GM21576 (cell line): ENCODE measurements around the gene EPHA6.

Experiments
- ATAC-seq: cut with Tn5 transposase; IDR thresholded peaks from one replicate; pipeline ENCODE4 v1.9.1; 2021; ENCODE audit warnings: mild to moderate bottlenecking, moderate library complexity; ENCODE audit not compliant: unreplicated experiment

Gene EPHA6

DNA sequence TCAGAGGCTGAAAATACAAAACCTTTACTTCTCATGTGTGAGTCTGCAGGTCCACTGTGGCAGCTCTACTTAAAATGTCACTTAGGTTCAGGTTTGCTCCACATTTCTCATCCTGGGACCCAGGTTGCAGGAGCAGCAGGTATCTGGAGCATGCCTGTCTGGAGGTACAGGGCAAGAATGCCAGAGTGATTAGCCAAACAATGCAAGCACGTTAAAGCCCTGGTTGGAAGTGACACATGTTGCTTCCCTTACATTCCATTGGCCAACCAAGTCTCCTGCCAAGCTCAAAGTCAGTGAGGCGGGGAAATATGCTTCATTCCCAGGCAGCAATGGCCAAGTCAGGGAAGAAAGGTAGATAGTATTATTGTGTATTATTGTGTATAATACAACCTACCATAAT, 873.3 kb downstream of the EPHA6 start:
- ATAC-seq: no peak

DNA sequence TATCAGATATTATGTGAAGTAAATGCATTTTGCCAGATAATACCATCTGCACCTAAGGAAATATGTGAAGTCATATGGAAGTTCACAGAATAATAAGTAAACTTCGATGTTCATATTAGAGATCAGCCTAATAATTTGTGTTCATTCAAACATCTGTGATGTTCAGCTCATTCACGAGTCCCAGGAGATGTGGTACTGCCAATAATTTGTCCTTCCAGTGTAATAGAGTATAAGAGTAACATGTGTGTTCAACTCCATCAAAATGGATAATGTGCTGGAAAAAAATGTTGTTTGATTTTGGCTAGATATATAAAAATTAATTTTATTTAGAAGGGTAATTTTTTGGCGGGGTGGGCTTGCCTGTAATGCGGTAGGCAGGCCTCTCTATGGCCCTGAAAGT, 874.7 kb downstream of the EPHA6 start:
- no peak for ATAC-seq

DNA sequence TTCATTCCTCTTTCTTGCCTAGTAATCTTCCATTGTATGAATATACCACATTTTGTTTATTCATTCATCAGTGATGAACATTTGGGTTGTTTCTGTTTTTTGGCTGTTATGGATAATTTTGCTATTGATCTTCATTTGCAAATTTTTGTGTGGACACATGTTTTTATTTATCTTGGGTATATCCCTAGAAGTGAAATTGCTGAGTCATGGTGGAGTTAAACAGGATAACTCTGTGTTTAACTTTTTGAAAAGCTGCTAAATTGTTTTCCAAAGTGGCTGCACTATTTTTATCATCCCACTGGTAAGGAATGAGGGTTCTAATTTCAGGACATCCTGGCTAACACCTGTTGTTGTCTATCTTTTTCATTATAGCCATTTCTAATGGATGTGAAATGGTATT, 875.6 kb downstream of the EPHA6 start:
- ATAC-seq: no peak

DNA sequence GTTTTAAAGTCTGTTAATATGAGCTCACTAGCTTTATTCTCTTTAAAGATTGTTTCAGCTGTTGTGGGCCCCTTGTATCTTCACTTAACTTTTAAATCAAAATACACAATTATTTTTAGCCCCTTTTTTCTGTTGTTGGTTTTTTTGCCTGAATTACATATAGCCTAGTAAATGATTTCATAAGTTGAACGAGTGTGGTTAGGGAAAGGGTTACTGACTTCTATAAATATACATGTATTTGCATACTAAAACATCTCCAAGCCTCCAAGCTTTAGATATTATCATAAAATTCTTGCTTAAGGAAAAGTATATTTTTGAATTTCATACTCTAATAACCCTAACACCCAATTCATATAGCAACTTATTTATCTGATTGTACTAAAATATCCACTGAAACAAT, 877.0 kb downstream of the EPHA6 start:
- ATAC-seq: no peak

DNA sequence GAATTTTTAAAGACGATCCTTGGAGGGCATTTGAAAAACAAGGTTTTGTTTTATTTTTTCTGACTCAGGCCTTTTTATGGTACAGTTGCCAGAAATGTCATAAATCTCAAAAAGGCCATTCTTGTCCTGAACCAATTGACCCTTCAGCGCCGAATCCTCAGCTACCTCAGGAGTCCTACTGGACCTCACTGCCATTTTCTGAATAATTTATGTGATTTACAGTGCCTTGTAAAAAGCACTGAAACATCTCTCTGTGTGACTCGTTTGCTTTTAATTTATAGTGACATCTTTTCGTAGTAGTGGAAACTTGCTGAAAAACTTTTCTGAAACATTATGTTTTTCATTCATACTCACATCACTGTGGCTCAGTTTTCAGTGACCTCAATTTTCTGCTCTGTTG, 878.0 kb downstream of the EPHA6 start:
- ATAC-seq: no peak

DNA sequence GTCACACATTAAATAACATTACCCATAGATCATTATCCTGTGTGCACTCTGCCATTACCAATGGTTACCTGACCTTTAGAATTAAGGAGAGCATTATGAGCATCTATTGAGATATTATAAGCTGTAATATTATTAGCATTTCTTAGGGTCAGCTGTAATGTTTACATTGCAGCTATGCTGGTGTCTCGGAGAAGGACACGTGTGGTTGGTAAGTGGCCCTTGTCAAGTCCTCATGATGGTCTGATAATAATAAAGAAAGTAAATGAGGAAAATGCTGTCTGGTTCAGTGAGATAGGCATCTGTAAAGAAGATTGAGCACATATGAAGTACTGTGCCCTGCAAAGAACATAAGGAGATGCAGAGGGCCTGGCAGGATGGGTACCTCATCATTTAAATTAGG, 878.4 kb downstream of the EPHA6 start:
- ATAC-seq: no peak

DNA sequence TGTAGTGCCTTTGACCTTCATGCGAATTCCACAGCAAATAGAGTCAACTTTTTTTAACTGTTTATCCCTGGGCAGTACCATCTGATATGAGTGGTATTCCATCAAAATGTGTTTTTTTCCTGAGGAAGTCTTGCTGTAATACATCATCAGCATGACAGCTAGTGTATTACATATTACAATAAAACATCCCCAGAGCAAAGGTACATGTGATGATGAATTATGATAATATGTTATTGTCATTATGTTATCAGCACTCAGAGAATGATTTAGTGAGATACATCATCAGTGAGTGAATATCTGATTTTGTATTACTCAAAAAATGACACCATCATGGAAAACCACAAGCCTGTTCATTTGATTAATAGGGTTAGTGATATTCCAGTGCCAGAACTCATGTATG, 880.5 kb downstream of the EPHA6 start:
- ATAC-seq: no peak

DNA sequence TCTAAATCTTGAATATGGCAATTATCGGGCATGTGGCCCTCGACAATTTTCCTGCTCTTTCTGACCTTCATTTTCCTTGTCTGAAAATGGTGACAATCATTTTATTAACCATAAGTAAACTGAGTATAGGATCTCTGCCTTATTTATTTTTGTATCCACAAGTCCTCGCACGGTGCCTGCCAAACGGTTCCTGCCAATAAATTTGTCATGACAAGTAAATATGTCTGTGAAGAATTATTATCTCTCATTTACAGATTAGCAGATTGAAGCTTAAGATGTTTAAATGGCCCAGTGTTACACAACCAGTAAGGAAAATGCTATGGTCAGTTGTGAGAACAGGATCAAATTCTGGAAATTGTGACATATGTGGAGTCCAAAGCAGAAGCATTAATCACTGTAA, 884.3 kb downstream of the EPHA6 start:
- no peak for ATAC-seq

DNA sequence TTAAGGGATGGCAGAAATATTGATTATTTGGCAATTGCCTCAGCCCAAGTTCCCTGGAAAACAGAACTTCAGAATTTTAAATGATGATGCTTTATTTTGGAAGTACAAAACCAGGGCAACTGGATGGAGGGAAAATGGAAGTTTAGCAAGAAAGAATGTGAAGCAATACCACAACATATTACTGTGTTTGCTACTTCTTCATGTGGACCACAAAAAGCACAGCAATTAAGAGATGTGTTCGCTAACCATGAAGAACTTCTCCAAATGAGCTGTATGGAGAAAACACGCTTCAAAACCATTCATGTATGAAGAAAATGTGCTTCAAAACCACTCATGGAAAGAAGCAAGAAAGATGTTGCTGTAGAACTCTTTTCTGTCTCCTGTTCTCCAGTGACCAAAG, 885.5 kb downstream of the EPHA6 start:
- ATAC-seq: no peak

DNA sequence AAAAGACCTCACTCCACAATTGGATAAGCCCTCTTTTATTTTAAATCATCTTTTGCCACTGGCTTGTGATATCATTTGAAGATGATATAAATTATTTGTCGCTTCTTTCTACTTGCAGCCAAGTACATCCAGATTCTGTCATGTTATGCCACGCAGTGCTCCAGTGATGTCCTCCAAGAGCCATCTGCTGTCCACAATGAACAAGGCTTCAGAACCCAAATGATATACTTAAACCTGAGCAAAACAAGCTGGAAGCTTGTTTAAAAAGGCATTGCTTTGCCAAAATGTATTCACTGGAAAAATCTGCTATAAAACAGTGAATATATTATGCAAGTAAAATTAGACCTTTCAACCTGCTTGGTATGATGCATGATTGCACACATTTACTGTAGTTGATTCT, 891.4 kb downstream of the EPHA6 start:
- ATAC-seq: no peak

DNA sequence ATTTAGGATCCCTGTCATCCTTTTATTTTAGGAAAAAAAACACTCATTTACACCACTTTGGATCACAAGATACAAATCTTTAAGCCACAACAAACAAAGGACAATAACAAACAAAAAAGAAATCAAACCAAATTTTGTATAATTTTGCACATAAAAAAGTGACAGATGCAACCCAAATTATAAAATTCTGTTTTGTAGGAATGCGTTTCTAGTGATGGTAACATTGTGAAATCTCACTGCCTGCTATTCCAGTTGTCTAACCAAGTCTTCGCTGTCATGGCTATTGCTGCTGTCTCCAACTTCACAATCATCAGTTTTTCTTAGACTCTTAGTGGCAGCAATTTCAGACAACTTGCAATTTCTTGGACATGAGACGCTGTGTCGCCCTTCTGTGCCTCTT, 891.8 kb downstream of the EPHA6 start:
- no peak for ATAC-seq

DNA sequence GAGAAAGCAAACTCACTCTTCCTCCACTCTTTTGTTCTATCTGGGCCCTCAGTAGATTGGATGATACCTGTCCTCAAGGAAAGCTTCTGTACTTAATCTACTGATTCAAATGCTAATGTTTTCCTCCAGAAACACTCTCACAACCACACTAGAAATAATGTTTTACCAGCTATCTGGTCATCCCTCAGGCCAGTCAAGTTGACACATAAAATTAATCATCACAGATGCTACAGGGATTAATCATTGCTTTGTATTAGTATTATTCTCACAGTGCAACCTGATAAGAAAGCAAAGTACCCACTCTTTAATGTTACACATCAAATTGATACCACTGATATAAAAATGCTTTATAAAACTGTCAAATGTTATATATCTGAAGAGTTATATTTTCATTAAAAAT, 897.3 kb downstream of the EPHA6 start:
- no peak for ATAC-seq

DNA sequence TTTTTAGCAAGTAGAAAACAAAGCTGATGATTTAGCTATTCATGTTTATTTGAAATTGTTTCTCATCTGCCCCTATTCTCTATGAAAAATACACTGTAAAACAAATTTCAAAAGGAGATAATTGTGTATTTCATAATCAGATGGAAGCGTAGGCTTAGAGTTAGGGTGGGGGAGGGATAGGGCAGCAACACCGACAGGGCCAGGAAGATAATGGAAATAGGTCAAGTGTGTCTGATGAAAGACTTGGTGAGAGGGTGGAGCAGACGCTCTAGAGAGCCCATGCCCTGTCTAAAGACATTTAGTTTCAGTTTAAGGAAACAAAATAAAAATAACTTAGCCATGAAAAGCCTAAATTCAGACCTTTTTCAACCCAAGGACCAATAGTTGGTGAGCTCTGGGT, 898.5 kb downstream of the EPHA6 start:
- ATAC-seq: no peak

DNA sequence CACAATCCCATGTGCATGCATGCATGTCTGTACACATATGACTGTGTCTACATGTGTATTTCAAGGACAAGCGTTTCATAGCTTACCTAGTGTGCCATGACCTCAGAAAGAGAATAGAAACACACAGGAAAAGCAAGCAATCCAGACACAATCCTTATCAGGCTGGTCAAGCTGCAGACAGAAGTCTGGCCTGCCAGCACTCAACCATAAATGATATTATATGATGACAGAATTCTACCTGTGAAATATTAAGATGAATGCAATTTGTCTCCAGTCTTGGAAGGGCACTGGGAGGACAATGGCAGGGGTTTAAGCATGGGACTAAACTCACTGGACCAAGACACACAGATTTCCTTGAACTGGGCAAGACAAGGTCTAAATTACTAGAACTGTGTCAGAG, 899.2 kb downstream of the EPHA6 start:
- no peak for ATAC-seq

DNA sequence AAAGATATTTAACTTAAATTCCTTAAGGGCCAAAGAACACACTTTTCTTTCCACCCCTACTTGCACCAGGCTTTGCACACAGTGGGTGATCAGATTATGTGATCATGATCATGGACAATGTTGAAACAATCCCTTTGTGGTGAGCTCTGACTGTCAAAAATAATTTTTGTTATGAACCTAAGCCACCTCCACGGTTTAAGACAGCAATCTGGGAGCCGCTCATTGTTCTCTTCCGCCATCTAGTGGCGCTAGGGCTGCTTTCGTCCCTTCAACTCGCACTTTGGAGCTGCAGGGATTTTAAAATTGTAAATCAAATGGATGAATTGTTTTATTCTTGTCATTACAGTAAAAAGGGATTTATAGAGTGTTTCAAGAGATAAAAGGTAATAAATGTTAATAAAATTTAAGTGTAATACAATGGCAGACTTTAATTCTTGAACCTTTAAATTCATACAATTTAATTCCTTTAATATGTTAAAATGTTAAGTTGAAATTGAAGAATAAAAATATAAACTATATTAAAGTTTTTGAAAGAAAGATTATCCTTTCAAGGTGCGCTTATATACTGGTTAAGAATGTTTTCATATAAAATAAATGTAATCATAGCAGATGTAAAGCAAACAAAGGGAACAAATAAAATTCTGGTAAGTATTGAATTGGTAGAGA, 904.9 kb downstream of the EPHA6 start:
- ATAC-seq: peak; percentile 92

DNA sequence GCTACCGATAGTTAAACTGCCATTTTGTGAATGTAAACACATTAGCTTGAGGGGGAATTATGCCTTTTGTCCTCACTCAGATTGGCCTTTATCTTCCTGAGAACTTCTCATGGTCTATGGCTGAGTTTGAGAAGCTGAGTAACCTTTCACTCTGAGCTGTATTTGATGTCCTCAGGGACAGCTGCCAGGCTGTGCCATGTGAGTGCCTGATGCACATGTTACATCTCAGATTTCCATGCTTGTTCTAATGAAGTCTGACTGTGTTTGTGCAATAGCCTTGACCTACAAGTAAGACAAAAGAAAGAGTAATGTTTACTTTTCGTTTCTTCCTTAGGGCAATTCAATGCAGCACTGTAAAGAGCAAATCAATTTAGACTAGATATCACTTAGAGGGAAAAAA, 906.0 kb downstream of the EPHA6 start:
- ATAC-seq: no peak

DNA sequence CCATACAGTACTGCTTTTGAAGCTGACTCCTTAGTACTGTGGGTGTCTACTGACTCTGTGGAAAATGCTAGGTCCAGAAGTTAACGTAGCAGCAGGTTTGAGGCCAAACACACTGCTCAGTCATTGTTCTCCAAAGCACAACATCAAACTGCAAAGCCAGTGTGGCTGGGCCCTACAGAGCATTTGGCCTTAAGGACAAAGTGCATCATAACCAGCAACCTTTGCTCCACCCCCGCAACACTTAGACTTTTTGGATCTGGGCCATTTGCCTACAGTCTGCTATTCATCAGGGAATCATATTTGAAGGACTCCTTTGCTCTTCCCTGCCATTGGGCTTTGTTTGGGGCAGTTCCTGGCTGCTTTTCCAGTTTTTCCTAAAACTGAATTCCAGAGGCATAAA, 907.1 kb downstream of the EPHA6 start:
- no peak for ATAC-seq

DNA sequence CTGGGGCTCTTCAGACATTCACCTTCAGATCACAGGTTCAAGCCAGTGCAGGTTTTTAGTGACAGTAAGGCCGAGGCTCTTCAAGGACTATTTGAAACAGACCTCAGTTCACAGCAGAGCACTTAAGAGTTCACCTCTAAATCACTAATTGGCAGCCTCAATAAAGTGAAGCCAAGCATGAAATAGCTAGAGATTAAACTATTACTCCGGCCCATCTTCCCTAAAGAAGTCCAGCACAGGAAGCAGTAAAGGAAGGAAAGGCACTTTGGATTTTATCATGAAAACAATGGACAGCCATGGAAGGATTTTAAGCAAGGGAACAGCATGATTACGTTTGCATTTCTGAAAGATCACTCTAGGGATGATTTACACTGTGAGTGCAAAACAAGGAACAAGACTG, 922.5 kb downstream of the EPHA6 start:
- ATAC-seq: no peak

DNA sequence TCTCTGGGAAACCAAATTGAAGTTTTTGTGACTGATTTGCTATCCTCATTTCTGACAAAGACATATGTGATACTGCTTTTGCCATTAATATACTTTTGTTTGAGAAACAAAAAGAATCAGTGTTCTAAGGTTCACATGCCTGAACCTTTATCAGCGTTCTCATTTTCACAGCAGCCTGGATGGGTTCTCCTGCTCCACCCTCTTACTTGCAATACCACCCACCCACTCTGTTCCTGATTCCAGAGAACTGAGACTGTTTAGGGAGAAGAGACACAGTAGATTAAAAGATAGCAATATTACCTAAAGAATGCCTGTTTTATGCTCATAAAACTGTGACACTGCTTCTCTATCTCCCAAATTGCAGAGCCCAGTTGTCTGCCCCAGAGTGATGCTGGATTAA, 924.4 kb downstream of the EPHA6 start:
- ATAC-seq: no peak

DNA sequence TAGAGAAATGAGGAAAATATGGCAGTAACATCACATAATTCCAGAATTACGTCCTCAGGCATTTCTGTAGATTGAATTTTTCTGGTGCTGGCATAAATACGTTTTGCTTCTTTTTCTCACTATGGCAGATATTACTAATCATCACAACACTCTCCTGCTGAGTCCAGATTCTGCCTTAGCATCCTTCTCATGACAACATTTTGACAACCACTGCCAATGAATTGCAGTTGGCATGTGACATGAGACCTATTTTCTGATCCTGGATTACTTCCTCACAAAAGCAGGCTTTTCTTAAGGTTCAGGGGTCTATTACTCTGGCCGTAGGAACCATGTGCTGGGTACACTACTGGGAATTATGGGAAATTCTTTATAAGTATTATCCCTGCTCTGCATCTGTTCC, 927.6 kb downstream of the EPHA6 start:
- no peak for ATAC-seq

DNA sequence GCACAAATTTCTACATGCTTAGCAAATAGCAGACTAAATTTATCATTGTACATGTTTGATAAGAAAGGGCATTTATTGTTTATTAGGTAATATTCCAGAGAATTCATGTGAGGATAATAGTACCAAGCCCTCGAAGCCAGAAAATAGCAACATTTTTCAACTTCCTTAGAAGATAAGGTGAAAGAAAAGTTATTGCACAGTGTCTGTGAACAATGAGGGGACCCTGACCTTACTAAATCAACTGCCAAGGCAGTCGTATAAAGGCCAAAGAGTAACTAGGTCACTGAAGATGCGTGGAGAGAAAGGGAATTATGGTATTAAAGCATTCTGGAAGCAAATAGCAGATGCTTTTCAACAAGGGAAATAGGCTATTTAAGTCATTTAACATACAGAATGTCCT, 929.9 kb downstream of the EPHA6 start:
- no peak for ATAC-seq

DNA sequence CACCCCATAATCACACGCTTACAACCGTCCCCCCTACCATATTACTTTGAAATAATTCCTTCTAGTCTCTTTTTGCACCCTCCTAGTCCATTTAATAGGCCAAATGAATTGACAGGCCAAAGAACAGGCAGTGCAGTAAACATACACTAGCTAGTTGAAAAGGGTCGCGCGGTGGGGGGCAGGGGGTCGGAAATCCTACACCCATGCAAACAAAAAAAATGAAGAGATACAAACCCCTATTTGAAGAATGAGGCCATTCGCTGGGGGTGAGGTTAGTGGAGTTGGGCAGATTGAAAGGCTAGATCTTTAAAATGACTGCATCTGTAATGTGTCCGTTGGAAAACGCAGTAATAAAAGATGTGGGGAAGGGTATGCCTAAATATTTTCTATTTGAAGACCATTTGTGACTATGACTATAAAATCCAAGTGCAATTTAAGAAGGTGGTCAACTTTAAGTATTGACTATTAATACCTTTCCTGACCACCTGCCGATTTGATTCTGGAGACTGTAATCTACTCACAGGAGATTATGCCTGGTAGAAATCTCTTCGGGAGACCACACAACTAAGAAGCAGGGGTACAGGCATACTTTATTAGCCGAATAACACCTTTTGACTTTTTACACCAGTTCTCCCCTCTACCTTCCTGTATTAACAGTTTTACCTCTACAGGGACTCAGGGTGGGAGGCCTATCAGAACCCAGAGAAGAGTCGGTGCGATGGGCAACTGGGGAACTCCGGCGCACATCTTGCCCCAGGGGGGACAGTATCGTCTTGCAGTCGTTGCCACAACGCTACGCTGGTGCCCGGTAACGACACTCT, 949.4 kb downstream of the EPHA6 start:
- ATAC-seq: no peak
